ENCODE results near the gene GPC5. TPM values are rescaled to one million over a fixed set of nuclear protein-coding genes. Genes with fewer than 3 reads are reported as not detected.
A peak's percentile ranks its signal among the peaks of the same experiment; 100 is the strongest.

Gene GPC5
- total RNA-seq (2022) (not detected in 2 replicates), Bru-seq, nascent RNA (percentile 5 among the genes with signal in this experiment), BruChase-seq, experiment 1, labeled RNA remaining after a 6-hour chase (percentile 4 among the genes with signal in this experiment), BruChase-seq, experiment 2, labeled RNA remaining after a 2-hour chase (percentile 6 among the genes with signal in this experiment)
- long read RNA-seq, result 0 reads

- Mint-ChIP-seq H3K27ac (ENCODE audit: unreplicated experiment) (no peak within 1 kb of the TSS), H3K27me3 (ENCODE audit: unreplicated experiment) (peaks cover 17% of the 10 kb centered on the region), H3K36me3 (ENCODE audit: insufficient read depth, unreplicated experiment) (peaks cover 3% of the 10 kb centered on the region), H3K4me1 (ENCODE audit: low read depth, unreplicated experiment) (no peaks in the 10 kb centered on the region), H3K4me3 (ENCODE audit: low read depth, unreplicated experiment) (peak within 1 kb of the TSS; percentile 50), H3K9me3 (ENCODE audit: low read depth, unreplicated experiment) (no peaks in the 10 kb centered on the region)
- CTCF ChIA-PET, result no interaction called here
- no TSS peak for BruUV-seq (replicated peaks)
- TF ChIP-seq CTCF (IDR thresholded peaks at IDR 0.05; ENCODE audit: unreplicated experiment), result no peak
- intact Hi-C loops (cut with micrococcal nuclease; ENCODE audit: unreplicated experiment), result no loop called here
- peak; percentile 53 for DNase-seq
These were observed at the start of gene GPC5 for GRCh38 chr13:91398413-91399188. Gene GPC5, plus strand, starts transcription at chr13:91398621.

GRCh38 chr13:91348906-91349435 is 49.5 kb upstream of the GPC5 start:
- peak; percentile 80 for DNase-seq
- peak overlapping the region; percentile 47 for H3K27ac Mint-ChIP-seq (ENCODE audit: unreplicated experiment)
- CTCF ChIA-PET, result no interaction called here
- intact Hi-C loops (cut with micrococcal nuclease; ENCODE audit: unreplicated experiment), result no loop called here
- peaks cover 40% of the 10 kb centered on the region for H3K36me3 Mint-ChIP-seq (ENCODE audit: insufficient read depth, unreplicated experiment)
- H3K4me1 Mint-ChIP-seq (ENCODE audit: low read depth, unreplicated experiment), result no peaks in the 10 kb centered on the region
- peak; percentile 64 for TF ChIP-seq CTCF (IDR thresholded peaks at IDR 0.05; ENCODE audit: unreplicated experiment)
- no peaks in the 10 kb centered on the region for H3K9me3 Mint-ChIP-seq (ENCODE audit: low read depth, unreplicated experiment)
- BruUV-seq (replicated peaks), result no TSS peak
- no peaks in the 10 kb centered on the region for H3K27me3 Mint-ChIP-seq (ENCODE audit: unreplicated experiment)
- peak overlapping the region; percentile 63 for H3K4me3 Mint-ChIP-seq (ENCODE audit: low read depth, unreplicated experiment)

DNA sequence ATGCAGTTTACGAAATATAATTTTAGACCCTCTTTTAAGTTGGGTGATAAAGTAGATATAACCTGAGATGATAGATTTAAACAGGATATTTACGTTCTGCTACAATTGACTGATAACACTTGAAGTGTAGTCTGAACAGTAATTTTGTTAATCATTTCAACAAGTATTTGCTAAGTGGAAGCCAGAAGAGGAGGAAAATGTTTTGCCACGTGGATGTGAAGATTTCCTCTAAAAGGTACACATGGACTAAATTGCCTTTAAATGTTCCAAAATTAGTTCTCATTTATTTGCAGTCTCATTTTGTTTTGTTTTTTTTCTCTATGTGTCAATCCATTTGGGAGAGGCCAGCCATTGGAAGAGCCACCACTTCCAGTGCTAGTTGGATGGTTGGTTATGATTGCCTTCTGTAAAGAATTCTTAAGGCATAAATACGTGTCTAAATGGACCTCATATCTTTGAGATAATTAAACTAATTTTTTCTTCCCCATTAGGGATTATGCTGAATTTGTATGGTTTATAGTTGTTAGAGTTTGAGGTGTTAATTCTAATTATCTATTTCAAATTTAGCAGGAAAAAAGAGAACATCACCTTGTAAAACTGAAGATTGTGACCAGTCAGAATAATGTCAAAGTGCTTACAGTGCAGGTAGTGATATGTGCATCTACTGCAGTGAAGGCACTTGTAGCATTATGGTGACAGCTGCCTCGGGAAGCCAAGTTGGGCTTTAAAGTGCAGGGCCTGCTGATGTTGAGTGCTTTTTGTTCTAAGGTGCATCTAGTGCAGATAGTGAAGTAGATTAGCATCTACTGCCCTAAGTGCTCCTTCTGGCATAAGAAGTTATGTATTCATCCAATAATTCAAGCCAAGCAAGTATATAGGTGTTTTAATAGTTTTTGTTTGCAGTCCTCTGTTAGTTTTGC is 48.2 kb upstream of the GPC5 start:
- TSS peak; percentile 58 for BruUV-seq (replicated peaks)
- TF ChIP-seq CTCF (IDR thresholded peaks at IDR 0.05; ENCODE audit: unreplicated experiment), result no peak
- Mint-ChIP-seq H3K27me3 (ENCODE audit: unreplicated experiment) (no peaks in the 10 kb centered on the region), H3K27ac (ENCODE audit: unreplicated experiment) (no peak overlapping the region), H3K9me3 (ENCODE audit: low read depth, unreplicated experiment) (no peaks in the 10 kb centered on the region), H3K36me3 (ENCODE audit: insufficient read depth, unreplicated experiment) (peaks cover 50% of the 10 kb centered on the region), H3K4me3 (ENCODE audit: low read depth, unreplicated experiment) (peak overlapping the region; percentile 63), H3K4me1 (ENCODE audit: low read depth, unreplicated experiment) (no peaks in the 10 kb centered on the region)
- no peak for DNase-seq
- intact Hi-C loops (cut with micrococcal nuclease; ENCODE audit: unreplicated experiment), result no loop called here
- CTCF ChIA-PET, result no interaction called here

GRCh38 chr13:91351123-91351522 is 47.3 kb upstream of the GPC5 start:
- no peaks in the 10 kb centered on the region for H3K4me1 Mint-ChIP-seq (ENCODE audit: low read depth, unreplicated experiment)
- no peak for TF ChIP-seq CTCF (IDR thresholded peaks at IDR 0.05; ENCODE audit: unreplicated experiment)
- H3K36me3 Mint-ChIP-seq (ENCODE audit: insufficient read depth, unreplicated experiment), result peaks cover 50% of the 10 kb centered on the region
- CTCF ChIA-PET, result no interaction called here
- no peaks in the 10 kb centered on the region for H3K27me3 Mint-ChIP-seq (ENCODE audit: unreplicated experiment)
- H3K27ac Mint-ChIP-seq (ENCODE audit: unreplicated experiment), result no peak overlapping the region
- DNase-seq, result no peak
- no TSS peak for BruUV-seq (replicated peaks)
- intact Hi-C loops (cut with micrococcal nuclease; ENCODE audit: unreplicated experiment), result no loop called here
- peak overlapping the region; percentile 49 for H3K4me3 Mint-ChIP-seq (ENCODE audit: low read depth, unreplicated experiment)
- H3K9me3 Mint-ChIP-seq (ENCODE audit: low read depth, unreplicated experiment), result no peaks in the 10 kb centered on the region
